ENCODE results near the gene PEX5L. TPM values are rescaled to one million over a fixed set of nuclear protein-coding genes. Genes with fewer than 3 reads are reported as not detected.

PEX5L gene
- total RNA-seq, 1 donor from 2014 or later = not detected

- Mint-ChIP-seq H3K36me3 (ENCODE audit: low read depth) (no peaks in the 10 kb centered on the region), H3K4me1 (no peaks in the 10 kb centered on the region), H3K27ac (no peak overlapping the region), H3K4me3 (no peak overlapping the region), H3K27me3 (peaks cover 8% of the 10 kb centered on the region), H3K9me3 (no peaks in the 10 kb centered on the region)
- ChIA-PET POLR2A (no interaction called here), CTCF (no interaction called here)
- DNase-seq (no peak), ATAC-seq (ENCODE audit: low read depth) (no peak)
- intact Hi-C loops (cut with micrococcal nuclease) = no loop called here
- TF ChIP-seq CTCF (IDR thresholded peaks at IDR 0.05) = no peak
Observed at GRCh38 chr3:179876440-179876839, 160.3 kb downstream of the PEX5L start.

- Mint-ChIP-seq H3K9me3 (no peaks in the 10 kb centered on the region), H3K4me1 (no peaks in the 10 kb centered on the region), H3K4me3 (no peak overlapping the region), H3K36me3 (ENCODE audit: low read depth) (no peaks in the 10 kb centered on the region), H3K27me3 (peaks cover 6% of the 10 kb centered on the region), H3K27ac (no peak overlapping the region)
- DNase-seq (no peak), ATAC-seq (ENCODE audit: low read depth) (no peak)
- ChIA-PET POLR2A (no interaction called here), CTCF (no interaction called here)
- no peak for TF ChIP-seq CTCF (IDR thresholded peaks at IDR 0.05)
- intact Hi-C loops (cut with micrococcal nuclease) = no loop called here
Observed at GRCh38 chr3:179872842-179873241, 163.9 kb downstream of the PEX5L start.

- ATAC-seq (ENCODE audit: low read depth) = no peak
- no peak for TF ChIP-seq CTCF (IDR thresholded peaks at IDR 0.05)
- ChIA-PET POLR2A (no interaction called here), CTCF (no interaction called here)
- DNase-seq = no peak
- Mint-ChIP-seq H3K27me3 (peaks cover 6% of the 10 kb centered on the region), H3K27ac (no peak overlapping the region), H3K4me3 (no peak overlapping the region), H3K9me3 (no peaks in the 10 kb centered on the region), H3K36me3 (ENCODE audit: low read depth) (no peaks in the 10 kb centered on the region), H3K4me1 (no peaks in the 10 kb centered on the region)
- intact Hi-C loops (cut with micrococcal nuclease) = no loop called here
Observed at GRCh38 chr3:179871782-179872181, 165.0 kb downstream of the PEX5L start.

- Mint-ChIP-seq H3K27ac (no peak overlapping the region), H3K4me3 (no peak overlapping the region), H3K36me3 (ENCODE audit: low read depth) (no peaks in the 10 kb centered on the region), H3K9me3 (no peaks in the 10 kb centered on the region), H3K27me3 (peaks cover 4% of the 10 kb centered on the region), H3K4me1 (no peaks in the 10 kb centered on the region)
- ChIA-PET CTCF (no interaction called here), POLR2A (no interaction called here)
- ATAC-seq (ENCODE audit: low read depth) (no peak), DNase-seq (no peak)
- TF ChIP-seq CTCF (IDR thresholded peaks at IDR 0.05) = no peak
- intact Hi-C loops (cut with micrococcal nuclease) = no loop called here
Observed at GRCh38 chr3:179868715-179869114, 168.0 kb downstream of the PEX5L start.

GRCh38 chr3:179867961-179868360, 168.8 kb downstream of the PEX5L start:
- intact Hi-C loops (cut with micrococcal nuclease) = no loop called here
- no peak for TF ChIP-seq CTCF (IDR thresholded peaks at IDR 0.05)
- ChIA-PET POLR2A (no interaction called here), CTCF (no interaction called here)
- DNase-seq (no peak), ATAC-seq (ENCODE audit: low read depth) (no peak)
- Mint-ChIP-seq H3K27ac (no peak overlapping the region), H3K36me3 (ENCODE audit: low read depth) (no peaks in the 10 kb centered on the region), H3K27me3 (peaks cover 4% of the 10 kb centered on the region), H3K4me1 (no peaks in the 10 kb centered on the region), H3K4me3 (no peak overlapping the region), H3K9me3 (no peaks in the 10 kb centered on the region)
